Measurements from ENCODE around the gene ELAVL4. TPM values are rescaled to one million over a fixed set of nuclear protein-coding genes. Genes with fewer than 3 reads are reported as not detected.

Gene ELAVL4
- polyA plus RNA-seq, 1 donor from 2014 or later: 105 TPM

DNA sequence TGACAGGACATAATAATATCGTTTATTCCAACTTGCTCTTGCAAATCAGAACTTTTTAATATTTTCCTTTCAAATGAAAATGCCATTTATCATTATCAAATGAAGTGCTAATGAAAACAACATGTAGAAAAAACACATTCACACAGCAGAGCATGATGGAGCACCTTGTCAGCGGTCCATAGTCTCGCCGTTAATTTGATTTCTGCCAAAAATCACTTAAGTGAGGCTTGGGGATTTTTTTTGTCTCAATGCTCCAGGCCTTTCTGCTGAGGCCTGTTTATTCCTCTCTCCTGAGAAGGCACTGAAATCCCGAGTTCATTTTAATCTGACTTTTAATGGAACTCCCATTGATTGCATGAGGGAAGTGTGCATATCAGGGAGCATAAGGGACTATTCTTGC lies 122.5 kb downstream of the ELAVL4 start:
- no peaks in the 10 kb centered on the region for H3K27me3 ChIP-seq (ENCODE audit: insufficient read depth, low read depth, low read length)
- H4K20me1 ChIP-seq (ENCODE audit: insufficient read depth): no peaks in the 10 kb centered on the region
- H3K36me3 ChIP-seq (ENCODE audit: insufficient read depth, low read length): no peaks in the 10 kb centered on the region
- no peak overlapping the region for H2AFZ ChIP-seq (ENCODE audit: low read depth, low read length)
- H3K9me2 ChIP-seq (ENCODE audit: insufficient read depth, low read length): no peaks in the 10 kb centered on the region
- H3K4me2 ChIP-seq (ENCODE audit: low read length): no peak overlapping the region
- TF ChIP-seq MXI1 (conservative IDR thresholded peaks at IDR 0.05; ENCODE audit: poor library complexity, severe bottlenecking) (no peak), RAD21 (conservative IDR thresholded peaks at IDR 0.05) (no peak), EZH2 (IDR thresholded peaks at IDR 0.05; ENCODE audit: borderline replicate concordance, insufficient read depth, low read length, poor library complexity, severe bottlenecking) (no peak), TAF1 (IDR thresholded peaks at IDR 0.05; ENCODE audit: low read depth) (no peak), SMC3 (conservative IDR thresholded peaks at IDR 0.05; ENCODE audit: poor library complexity) (no peak), POLR2AphosphoS5 (IDR thresholded peaks at IDR 0.05) (no peak)
- TF ChIP-seq, protein P1, sequence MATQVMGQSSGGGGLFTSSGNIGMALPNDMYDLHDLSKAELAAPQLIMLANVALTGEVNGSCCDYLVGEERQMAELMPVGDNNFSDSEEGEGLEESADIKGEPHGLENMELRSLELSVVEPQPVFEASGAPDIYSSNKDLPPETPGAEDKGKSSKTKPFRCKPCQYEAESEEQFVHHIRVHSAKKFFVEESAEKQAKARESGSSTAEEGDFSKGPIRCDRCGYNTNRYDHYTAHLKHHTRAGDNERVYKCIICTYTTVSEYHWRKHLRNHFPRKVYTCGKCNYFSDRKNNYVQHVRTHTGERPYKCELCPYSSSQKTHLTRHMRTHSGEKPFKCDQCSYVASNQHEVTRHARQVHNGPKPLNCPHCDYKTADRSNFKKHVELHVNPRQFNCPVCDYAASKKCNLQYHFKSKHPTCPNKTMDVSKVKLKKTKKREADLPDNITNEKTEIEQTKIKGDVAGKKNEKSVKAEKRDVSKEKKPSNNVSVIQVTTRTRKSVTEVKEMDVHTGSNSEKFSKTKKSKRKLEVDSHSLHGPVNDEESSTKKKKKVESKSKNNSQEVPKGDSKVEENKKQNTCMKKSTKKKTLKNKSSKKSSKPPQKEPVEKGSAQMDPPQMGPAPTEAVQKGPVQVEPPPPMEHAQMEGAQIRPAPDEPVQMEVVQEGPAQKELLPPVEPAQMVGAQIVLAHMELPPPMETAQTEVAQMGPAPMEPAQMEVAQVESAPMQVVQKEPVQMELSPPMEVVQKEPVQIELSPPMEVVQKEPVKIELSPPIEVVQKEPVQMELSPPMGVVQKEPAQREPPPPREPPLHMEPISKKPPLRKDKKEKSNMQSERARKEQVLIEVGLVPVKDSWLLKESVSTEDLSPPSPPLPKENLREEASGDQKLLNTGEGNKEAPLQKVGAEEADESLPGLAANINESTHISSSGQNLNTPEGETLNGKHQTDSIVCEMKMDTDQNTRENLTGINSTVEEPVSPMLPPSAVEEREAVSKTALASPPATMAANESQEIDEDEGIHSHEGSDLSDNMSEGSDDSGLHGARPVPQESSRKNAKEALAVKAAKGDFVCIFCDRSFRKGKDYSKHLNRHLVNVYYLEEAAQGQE (IDR thresholded peaks at IDR 0.05; ENCODE audit: borderline replicate concordance): no peak
- no peak overlapping the region for H3K4me3 ChIP-seq (ENCODE audit: low read length)
- no peak overlapping the region for H3K27ac ChIP-seq (ENCODE audit: low read length)
- no peaks in the 10 kb centered on the region for H3K79me2 ChIP-seq (replicated peaks; ENCODE audit: insufficient read depth, low read length)
- H3K9me3 ChIP-seq (ENCODE audit: low read length): no peaks in the 10 kb centered on the region
- H3K9ac ChIP-seq (ENCODE audit: low read length): no peak overlapping the region
- no peaks in the 10 kb centered on the region for H3F3A ChIP-seq (ENCODE audit: insufficient read depth, low read length, poor library complexity, severe bottlenecking)

DNA sequence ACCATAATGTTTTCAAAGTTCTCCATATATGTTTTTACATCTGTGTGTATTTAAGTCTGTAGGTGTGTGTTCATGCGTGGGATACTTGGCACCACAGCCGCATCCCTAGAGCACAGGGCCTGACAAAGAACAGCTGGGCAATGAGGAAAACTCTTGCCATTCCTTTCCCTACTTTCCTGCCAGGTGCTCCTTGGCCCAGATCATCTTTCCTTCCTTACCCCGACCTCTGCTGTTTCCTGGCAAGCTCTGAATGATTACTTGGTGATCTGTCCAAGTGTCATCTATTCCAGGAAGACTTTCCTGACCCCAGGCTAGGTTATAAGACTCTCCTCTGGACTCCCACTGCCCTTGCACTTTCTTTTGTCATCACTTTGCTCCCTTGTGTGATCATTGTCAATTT lies 123.6 kb downstream of the ELAVL4 start:
- Histone ChIP-seq H3K27ac (ENCODE audit: low read length) (no peak overlapping the region), H3K9me2 (ENCODE audit: insufficient read depth, low read length) (no peaks in the 10 kb centered on the region), H3K79me2 (replicated peaks; ENCODE audit: insufficient read depth, low read length) (no peaks in the 10 kb centered on the region), H3K9ac (ENCODE audit: low read length) (no peak overlapping the region), H3K4me3 (ENCODE audit: low read length) (no peak overlapping the region), H2AFZ (ENCODE audit: low read depth, low read length) (no peak overlapping the region), H3K9me3 (ENCODE audit: low read length) (no peaks in the 10 kb centered on the region), H3K36me3 (ENCODE audit: insufficient read depth, low read length) (no peaks in the 10 kb centered on the region), H3K4me2 (ENCODE audit: low read length) (no peak overlapping the region), H3K27me3 (ENCODE audit: insufficient read depth, low read depth, low read length) (no peaks in the 10 kb centered on the region), H4K20me1 (ENCODE audit: insufficient read depth) (no peaks in the 10 kb centered on the region), H3F3A (ENCODE audit: insufficient read depth, low read length, poor library complexity, severe bottlenecking) (no peaks in the 10 kb centered on the region)
- TF ChIP-seq SMC3 (conservative IDR thresholded peaks at IDR 0.05; ENCODE audit: poor library complexity) (no peak), TAF1 (IDR thresholded peaks at IDR 0.05; ENCODE audit: low read depth) (no peak)

DNA sequence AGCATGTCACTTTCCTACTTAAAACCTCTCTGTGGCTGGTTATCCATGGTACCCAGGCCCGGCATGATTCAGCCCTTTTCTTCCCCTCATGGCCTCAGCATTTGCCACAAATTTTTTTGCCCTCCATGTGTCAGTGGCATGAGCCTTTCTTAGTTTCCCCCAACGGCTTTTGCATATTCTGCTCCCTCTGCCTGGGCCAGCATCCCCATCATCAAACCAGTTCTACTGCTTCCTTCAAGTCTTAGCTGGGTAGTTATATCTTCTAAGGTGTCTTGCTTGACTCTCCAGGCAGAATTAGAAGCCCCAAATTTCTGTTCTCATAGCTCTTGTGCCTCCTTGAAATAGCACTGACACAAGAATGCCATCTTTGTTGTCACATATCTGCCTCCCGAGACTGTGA lies 127.9 kb downstream of the ELAVL4 start:
- Histone ChIP-seq H3K9ac (ENCODE audit: low read length) (no peak overlapping the region), H3K79me2 (replicated peaks; ENCODE audit: insufficient read depth, low read length) (no peaks in the 10 kb centered on the region), H3K36me3 (ENCODE audit: insufficient read depth, low read length) (no peaks in the 10 kb centered on the region), H3K9me3 (ENCODE audit: low read length) (no peaks in the 10 kb centered on the region), H3F3A (ENCODE audit: insufficient read depth, low read length, poor library complexity, severe bottlenecking) (no peaks in the 10 kb centered on the region), H2AFZ (ENCODE audit: low read depth, low read length) (no peak overlapping the region), H3K4me2 (ENCODE audit: low read length) (no peak overlapping the region), H4K20me1 (ENCODE audit: insufficient read depth) (no peaks in the 10 kb centered on the region), H3K9me2 (ENCODE audit: insufficient read depth, low read length) (no peaks in the 10 kb centered on the region), H3K27me3 (ENCODE audit: insufficient read depth, low read depth, low read length) (no peaks in the 10 kb centered on the region), H3K27ac (ENCODE audit: low read length) (no peak overlapping the region), H3K4me3 (ENCODE audit: low read length) (no peak overlapping the region)
- TF ChIP-seq, protein P2, sequence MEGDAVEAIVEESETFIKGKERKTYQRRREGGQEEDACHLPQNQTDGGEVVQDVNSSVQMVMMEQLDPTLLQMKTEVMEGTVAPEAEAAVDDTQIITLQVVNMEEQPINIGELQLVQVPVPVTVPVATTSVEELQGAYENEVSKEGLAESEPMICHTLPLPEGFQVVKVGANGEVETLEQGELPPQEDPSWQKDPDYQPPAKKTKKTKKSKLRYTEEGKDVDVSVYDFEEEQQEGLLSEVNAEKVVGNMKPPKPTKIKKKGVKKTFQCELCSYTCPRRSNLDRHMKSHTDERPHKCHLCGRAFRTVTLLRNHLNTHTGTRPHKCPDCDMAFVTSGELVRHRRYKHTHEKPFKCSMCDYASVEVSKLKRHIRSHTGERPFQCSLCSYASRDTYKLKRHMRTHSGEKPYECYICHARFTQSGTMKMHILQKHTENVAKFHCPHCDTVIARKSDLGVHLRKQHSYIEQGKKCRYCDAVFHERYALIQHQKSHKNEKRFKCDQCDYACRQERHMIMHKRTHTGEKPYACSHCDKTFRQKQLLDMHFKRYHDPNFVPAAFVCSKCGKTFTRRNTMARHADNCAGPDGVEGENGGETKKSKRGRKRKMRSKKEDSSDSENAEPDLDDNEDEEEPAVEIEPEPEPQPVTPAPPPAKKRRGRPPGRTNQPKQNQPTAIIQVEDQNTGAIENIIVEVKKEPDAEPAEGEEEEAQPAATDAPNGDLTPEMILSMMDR (IDR thresholded peaks at IDR 0.05; ENCODE audit: poor library complexity, severe bottlenecking): no peak
- TF ChIP-seq, protein P1 (IDR thresholded peaks at IDR 0.05; ENCODE audit: borderline replicate concordance): no peak
- TF ChIP-seq SMC3 (conservative IDR thresholded peaks at IDR 0.05; ENCODE audit: poor library complexity) (no peak), TAF1 (IDR thresholded peaks at IDR 0.05; ENCODE audit: low read depth) (no peak), EP300 (conservative IDR thresholded peaks at IDR 0.05; ENCODE audit: poor library complexity, severe bottlenecking) (no peak)
